GM19043 (cell line): ENCODE results near the gene BRF1.
"Not testable (repeated sequence)": the region's sequence is repeated elsewhere in the genome, so short reads cannot be mapped to it uniquely, and the experiment has no call there.

Source experiments
- ATAC-seq: cut with Tn5 transposase; IDR thresholded peaks from one replicate; pipeline ENCODE4 v1.9.1; 2021; ENCODE audit warnings: low read depth; ENCODE audit not compliant: unreplicated experiment

The BRF1 gene

DNA sequence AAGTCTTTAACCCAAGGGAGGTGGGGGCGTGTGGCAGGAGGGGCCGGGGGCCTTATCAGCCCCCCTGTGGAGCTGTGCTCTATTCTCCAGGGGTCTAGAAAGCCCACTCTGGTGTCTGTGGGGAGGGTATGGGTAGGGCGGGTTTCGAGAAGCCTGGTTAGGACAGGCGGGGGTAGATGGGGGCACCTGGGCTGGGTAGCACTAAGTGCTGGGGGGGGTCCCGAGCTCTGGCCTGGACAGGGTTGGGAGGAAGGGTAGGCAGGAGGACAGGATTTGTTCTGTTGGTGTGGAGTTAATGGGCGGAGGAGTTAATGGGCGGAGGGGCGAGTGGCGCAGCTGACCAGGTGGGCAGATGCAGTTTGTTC lies 15.8 kb upstream of the BRF1 start:
- no peak for ATAC-seq

- no peak for ATAC-seq
These were observed 15.3 kb upstream of the BRF1 start for GRCh38 chr14:105315941-105316576.

DNA sequence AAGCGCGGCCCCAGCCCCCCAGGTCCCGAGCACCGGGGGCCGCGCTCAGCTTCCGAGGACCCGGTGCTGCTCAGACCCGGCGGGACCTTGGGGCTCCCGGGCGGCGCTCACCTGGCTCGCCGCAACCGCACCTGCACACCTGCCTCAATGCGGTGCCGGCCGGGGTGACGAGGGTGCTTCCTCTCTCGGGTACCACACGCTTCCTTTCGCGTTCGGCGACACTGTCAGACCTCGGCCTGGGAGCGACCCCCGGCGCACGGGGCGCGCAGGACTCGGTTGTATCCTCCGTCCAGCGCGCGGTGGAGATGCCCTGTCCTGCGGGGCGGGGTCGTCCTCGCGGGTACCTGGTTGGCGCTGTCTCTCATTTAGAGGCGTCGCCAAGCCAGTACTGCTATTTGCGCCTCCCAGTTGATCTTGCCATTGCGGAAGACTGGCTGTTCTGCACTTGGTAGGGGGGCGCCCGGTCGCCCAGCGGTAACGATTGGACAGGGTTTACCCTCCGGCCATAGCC lies 14.5 kb upstream of the BRF1 start:
- peak; percentile 10 for ATAC-seq

- ATAC-seq: peak; percentile 69
These were observed 13.7 kb upstream of the BRF1 start, which contains the start of gene PACS2 for GRCh38 chr14:105314287-105315200. Gene PACS2, plus strand, starts transcription at chr14:105314748. Its CDS starts 171 bp downstream, at chr14:105314919.

DNA sequence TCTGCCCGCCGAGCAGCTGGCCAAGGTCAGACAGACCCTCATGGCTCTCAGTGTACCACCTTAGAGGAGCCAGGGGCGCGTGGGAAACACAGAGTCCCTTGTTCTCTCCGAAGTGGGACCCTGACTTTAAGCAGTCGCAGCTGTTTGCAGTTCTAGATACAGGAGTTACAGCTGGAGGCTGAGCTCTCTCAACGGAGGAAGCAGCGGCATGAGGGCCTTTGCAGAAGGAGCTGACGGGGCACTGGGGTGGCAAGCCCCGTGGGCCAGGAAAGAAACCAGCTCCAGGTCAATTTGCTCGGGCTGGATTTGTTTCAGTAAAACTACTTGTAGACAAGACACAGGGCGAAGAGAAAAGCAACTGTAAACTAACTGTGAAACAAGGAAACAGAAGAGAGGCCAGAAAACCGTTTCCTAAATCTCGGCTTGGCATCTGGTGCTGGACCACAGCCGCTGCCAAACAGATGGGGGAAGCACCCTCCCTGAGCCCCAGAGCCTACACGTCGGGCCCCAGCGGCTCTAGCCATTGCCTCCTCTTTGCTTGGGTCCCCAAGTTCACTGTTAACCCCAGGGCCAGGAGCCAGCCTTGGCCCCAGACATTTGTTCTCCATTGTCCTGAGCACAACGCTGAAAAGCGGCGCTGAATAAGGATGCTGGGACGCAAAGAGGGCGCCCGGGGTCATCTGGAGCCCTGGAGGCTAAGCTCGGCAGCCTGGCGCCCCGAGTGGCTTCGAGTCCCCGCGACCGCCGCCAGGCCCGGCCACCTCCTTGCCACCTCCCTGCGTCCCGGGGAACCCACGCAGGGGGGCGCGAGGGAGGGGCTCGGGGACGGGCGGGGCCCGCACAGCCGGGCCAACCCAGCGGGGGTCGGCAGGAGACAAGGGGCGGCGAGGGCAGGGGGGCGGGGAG lies 12.8 kb upstream of the BRF1 start:
- no peak for ATAC-seq

- no peak for ATAC-seq
These were observed 12.2 kb upstream of the BRF1 start for GRCh38 chr14:105312973-105313372.

DNA sequence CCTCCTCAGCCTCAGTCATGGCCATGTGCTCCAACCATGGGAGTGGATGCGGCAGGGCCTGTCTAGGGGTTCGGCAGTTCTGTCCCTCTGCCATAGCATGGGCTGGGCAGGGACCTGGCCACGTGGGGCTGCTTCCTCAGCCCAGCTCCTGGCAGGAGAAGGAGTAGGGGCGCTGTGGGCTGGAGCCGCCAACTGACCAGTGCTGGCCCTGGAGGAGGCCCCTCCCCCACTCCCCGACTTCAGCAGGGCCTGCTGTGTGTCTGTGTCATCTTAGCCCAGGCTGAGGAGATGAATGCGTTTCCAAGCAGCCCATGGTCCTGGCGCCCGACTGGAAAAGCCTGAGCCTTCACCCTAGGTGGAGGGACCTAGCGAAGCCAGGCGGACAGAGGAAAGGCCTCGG lies 11.0 kb upstream of the BRF1 start:
- ATAC-seq: no peak

- ATAC-seq: no peak
These were observed 8.6 kb upstream of the BRF1 start for GRCh38 chr14:105309371-105309770.

DNA sequence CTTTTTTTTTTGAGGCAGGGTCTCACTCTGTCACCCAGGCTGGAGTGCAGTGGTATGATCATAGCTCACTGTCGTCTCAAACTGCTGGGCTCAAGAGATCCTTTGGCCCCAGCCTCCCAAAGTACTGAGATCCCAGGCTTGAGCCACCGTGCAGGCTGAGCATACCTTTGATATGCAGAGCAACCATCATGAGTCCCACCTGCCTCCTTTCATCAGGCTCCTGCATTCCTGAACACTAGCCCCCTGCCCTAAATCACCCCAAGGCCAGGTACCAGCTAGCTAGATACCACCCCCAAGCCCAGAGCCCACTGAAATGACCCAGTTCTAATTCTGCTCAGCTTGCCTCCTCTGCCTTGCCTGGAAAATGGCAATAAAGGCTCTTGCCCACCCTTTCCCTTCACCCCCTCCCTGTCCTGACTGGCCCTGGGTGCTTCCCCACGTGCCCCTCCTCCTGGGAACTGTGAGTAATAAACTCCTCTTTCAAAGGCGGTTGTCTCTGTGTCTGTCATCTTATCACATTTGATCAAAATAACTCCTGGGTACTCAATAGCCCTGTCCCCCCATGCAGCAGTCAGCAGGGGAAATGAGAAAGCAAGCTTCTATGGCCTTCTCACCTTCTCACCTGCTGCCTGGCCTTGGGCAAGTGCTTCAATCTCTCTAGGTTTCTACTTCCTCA lies 6.4 kb upstream of the BRF1 start:
- no peak for ATAC-seq

GRCh38 chr14:105305791-105306190 lies 5.0 kb upstream of the BRF1 start:
- no peak for ATAC-seq

GRCh38 chr14:105305345-105305744 lies 4.5 kb upstream of the BRF1 start:
- ATAC-seq: no peak

DNA sequence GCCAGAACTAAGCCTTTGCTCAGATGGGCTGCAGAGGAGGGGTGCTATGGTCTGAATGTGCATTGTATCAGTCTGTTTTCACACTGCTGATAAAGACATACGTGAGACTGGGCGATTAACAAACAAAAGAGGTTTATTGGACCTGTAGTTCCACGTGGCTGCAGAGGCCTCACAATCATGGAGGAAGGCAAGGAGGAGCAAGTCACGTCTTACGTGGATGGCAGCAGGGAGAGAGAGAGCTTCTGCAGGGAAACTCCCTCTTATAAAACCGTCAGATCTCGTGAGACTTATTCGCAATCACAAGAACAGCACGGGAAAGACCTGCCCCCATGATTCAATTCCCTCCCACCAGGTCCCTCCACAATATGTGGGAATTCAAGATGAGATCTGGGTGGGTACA lies 3.8 kb upstream of the BRF1 start:
- no peak for ATAC-seq

DNA sequence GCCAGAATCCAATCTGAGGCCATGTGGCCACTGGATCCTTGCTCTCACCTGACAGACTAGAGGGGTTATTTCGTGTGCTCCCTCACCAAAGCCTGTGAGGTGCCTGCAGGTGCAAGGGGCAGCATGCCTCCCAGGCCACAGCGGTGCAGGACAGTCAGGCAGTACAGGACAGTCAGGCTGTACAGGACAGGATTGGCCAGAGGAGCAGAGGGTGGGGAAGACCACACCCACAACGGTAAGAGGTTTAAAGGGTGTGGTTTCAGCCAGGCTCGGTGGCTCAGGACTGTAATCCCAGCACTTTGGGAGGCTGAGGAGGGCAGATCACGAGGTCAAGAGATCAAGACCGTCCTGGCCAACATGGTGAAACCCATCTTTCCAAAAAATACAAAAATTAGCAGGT lies 3.1 kb upstream of the BRF1 start:
- ATAC-seq: no peak

DNA sequence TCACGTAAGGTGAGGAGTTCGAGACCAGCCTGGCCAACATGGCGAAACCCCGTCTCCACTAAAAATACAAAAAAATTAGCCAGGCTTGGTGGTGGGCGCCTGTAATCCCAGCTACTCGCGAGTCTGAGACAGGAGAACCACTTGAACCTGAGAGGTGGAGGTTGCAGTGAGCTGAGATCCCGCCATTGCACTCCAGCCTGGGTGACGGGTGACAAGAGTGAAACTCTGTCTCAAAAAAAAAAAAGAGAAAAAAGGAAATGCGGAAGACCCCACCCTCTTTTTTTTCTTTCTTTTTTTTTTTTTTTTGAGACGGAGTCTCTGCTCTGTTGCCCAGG lies 1.1 kb upstream of the BRF1 start:
- not testable (repeated sequence) for ATAC-seq

DNA sequence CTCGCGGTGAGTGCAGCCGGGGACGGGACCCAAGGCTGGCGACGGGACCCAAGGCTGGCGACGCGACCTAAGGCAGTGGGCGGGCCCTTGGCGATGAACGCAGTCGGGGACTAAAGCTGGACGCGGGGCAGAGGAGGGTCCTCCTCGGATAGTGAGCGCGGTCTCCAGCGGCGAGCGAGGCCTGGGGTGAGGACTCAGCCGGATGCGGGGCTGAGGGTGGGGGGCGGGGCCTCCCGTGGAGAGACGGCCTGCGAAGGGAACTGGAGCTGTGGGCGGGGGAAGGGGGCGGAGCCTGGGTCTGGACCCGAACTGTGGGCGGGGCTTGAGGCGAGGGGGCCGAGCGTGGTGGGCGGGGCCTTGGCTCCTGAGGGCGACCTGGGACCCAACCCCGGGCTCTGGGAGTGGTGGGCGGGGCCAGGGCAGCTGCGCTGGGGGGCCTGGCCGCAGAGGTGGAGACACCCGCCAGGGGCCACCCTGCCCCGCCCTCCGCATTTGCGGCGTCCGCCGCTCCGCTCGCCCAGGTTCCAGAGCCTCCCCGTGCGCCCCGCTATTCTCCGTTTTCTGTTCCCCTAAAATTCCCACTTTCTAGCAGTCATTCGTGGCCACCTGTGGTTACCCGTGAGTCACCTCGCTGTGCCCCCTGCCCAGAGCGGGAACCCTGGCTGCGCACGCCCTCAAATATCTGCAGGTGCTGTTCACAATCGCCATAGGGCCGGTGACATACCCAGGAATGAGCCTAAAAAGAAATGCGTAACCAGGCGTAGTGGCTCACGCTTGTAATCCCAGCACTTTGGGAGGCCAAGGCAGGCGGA lies 508 bp upstream of the BRF1 start:
- peak; percentile 46 for ATAC-seq

- ATAC-seq: no peak
These were observed 903 bp downstream of the BRF1 start for GRCh38 chr14:105299654-105300541.

- ATAC-seq: not testable (repeated sequence)
These were observed 3.5 kb downstream of the BRF1 start for GRCh38 chr14:105297311-105297710.

GRCh38 chr14:105294142-105294597 lies 6.6 kb downstream of the BRF1 start:
- ATAC-seq: no peak
